ENCODE measurements around the gene EFTUD2.

DNA sequence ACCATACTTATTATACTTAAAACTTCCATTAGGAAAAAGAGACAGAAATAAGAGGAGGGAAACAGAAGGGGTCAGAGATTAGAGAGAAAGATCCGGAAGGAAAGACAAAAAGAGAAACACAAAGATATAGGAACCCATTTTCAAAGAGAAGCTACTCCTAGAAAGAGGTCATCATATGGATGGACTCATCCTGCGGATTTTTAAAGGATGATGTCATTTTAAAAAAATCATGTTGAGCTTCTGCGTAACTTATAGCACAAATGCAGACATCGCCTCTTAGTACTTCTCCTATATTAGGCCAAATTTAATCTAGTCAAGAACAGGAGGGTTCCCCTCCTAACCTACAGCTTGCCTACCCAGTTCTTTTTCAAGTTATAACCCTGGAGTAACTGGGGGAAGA lies 18.1 kb downstream of the EFTUD2 start:
- TF ChIP-seq, protein P1, sequence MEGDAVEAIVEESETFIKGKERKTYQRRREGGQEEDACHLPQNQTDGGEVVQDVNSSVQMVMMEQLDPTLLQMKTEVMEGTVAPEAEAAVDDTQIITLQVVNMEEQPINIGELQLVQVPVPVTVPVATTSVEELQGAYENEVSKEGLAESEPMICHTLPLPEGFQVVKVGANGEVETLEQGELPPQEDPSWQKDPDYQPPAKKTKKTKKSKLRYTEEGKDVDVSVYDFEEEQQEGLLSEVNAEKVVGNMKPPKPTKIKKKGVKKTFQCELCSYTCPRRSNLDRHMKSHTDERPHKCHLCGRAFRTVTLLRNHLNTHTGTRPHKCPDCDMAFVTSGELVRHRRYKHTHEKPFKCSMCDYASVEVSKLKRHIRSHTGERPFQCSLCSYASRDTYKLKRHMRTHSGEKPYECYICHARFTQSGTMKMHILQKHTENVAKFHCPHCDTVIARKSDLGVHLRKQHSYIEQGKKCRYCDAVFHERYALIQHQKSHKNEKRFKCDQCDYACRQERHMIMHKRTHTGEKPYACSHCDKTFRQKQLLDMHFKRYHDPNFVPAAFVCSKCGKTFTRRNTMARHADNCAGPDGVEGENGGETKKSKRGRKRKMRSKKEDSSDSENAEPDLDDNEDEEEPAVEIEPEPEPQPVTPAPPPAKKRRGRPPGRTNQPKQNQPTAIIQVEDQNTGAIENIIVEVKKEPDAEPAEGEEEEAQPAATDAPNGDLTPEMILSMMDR (IDR thresholded peaks at IDR 0.05) = no peak
- no peak for TF ChIP-seq POLR2A (IDR thresholded peaks at IDR 0.05)
